ENCODE measurements around the gene DNAJB5. TPM values are rescaled to one million over a fixed set of nuclear protein-coding genes. Genes with fewer than 3 reads are reported as not detected.

The DNAJB5 gene
- total and polyA plus RNA-seq, 4 donors: 0.76 to 2.3 (median 1.8) TPM

DNA sequence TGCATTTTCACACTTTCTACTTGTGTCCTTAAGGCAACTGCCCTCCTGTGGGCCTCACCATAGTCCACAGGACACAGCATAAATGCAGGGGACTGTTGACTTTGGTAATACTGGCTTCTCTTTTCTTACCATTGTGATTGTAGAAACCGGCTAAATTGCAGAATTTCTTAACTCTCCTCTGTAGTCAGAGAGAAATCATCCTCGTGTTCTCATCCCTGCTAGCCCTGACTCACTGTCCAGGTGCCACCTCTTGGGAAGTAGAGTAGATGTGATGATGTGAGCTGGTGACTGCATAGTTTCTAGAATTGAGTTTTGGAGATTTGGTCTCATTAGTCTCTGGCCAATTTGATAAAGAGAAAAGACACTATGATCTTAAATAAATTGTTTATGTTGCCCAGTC, 26.0 kb upstream of the DNAJB5 start (continued):
- TF ChIP-seq, protein P1, sequence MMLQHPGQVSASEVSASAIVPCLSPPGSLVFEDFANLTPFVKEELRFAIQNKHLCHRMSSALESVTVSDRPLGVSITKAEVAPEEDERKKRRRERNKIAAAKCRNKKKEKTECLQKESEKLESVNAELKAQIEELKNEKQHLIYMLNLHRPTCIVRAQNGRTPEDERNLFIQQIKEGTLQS (IDR thresholded peaks at IDR 0.05): no peak
- TF ChIP-seq FOXA2 (IDR thresholded peaks at IDR 0.05) (no peak), SP1 (IDR thresholded peaks at IDR 0.05) (no peak), HNF4G (IDR thresholded peaks at IDR 0.05) (no peak)
- TF ChIP-seq, protein P2, sequence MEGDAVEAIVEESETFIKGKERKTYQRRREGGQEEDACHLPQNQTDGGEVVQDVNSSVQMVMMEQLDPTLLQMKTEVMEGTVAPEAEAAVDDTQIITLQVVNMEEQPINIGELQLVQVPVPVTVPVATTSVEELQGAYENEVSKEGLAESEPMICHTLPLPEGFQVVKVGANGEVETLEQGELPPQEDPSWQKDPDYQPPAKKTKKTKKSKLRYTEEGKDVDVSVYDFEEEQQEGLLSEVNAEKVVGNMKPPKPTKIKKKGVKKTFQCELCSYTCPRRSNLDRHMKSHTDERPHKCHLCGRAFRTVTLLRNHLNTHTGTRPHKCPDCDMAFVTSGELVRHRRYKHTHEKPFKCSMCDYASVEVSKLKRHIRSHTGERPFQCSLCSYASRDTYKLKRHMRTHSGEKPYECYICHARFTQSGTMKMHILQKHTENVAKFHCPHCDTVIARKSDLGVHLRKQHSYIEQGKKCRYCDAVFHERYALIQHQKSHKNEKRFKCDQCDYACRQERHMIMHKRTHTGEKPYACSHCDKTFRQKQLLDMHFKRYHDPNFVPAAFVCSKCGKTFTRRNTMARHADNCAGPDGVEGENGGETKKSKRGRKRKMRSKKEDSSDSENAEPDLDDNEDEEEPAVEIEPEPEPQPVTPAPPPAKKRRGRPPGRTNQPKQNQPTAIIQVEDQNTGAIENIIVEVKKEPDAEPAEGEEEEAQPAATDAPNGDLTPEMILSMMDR (IDR thresholded peaks at IDR 0.05; ENCODE audit: low read depth, low read length, missing input control): no peak

DNA sequence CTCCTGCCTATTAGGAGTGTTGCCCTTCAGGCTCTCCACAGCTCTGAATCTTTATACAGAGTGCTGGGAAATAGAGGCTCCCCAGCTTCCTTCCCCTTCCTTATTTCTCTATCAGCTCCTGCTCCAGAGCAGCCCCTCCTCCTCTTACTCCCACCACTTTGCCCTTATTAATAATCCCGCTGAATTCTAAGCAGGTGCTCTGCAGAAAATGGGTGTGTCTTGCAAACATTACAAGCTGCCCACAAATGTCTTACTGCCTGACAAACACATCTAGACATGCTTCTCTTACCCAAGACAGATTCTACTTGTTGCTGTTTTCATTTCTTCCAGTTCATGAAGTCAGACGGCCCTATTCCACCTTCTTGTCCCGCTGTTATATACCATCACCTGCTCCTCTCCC, 25.1 kb upstream of the DNAJB5 start:
- Histone ChIP-seq H3K4me3 (ENCODE audit: low read depth in 1 of 3, low read length in 3 of 3) (no peak overlapping the region), H3K9me3 (ENCODE audit: control insufficient read depth in 4 of 4, low read length in 3 of 4) (no peaks in the 10 kb centered on the region), H3K4me1 (ENCODE audit: control insufficient read depth in 4 of 4, insufficient read depth in 4 of 4, low read length in 3 of 4) (no peaks in the 10 kb centered on the region), H3K9ac (ENCODE audit: low read depth in 1 of 2, low read length in 2 of 2) (no peak overlapping the region), H3K36me3 (ENCODE audit: control insufficient read depth in 4 of 4, insufficient read depth in 3 of 4, low read depth in 1 of 4, low read length in 3 of 4) (no peaks in the 10 kb centered on the region), H3K27me3 (ENCODE audit: control insufficient read depth in 4 of 4, insufficient read depth in 4 of 4, low read length in 3 of 4) (peaks cover 0 to 3% (median 0%) of the 10 kb centered on the region in 4 donors), H3K27ac (ENCODE audit: low read depth in 1 of 2, low read length in 2 of 2) (no peak overlapping the region)
- TF ChIP-seq GABPA (IDR thresholded peaks at IDR 0.05 in 1 of 2, conservative IDR thresholded peaks at IDR 0.05 in 1 of 2) (no peak), SP1 (IDR thresholded peaks at IDR 0.05) (no peak), TAF1 (conservative IDR thresholded peaks at IDR 0.05) (no peak), YY1 (IDR thresholded peaks at IDR 0.05) (no peak), FOXA1 (IDR thresholded peaks at IDR 0.05) (no peak), HNF4G (IDR thresholded peaks at IDR 0.05) (no peak), RXRA (IDR thresholded peaks at IDR 0.05) (no peak), HNF4A (conservative IDR thresholded peaks at IDR 0.05) (no peak), FOXA2 (IDR thresholded peaks at IDR 0.05) (no peak)
- TF ChIP-seq, protein P2 (IDR thresholded peaks at IDR 0.05; ENCODE audit: low read depth, low read length, missing input control): no peak
- TF ChIP-seq, protein P1 (IDR thresholded peaks at IDR 0.05): no peak
- DNase-seq (ENCODE audit: low spot score): no peak
- 80% methylated on average over 3 of the region's 3 CpGs for WGBS

DNA sequence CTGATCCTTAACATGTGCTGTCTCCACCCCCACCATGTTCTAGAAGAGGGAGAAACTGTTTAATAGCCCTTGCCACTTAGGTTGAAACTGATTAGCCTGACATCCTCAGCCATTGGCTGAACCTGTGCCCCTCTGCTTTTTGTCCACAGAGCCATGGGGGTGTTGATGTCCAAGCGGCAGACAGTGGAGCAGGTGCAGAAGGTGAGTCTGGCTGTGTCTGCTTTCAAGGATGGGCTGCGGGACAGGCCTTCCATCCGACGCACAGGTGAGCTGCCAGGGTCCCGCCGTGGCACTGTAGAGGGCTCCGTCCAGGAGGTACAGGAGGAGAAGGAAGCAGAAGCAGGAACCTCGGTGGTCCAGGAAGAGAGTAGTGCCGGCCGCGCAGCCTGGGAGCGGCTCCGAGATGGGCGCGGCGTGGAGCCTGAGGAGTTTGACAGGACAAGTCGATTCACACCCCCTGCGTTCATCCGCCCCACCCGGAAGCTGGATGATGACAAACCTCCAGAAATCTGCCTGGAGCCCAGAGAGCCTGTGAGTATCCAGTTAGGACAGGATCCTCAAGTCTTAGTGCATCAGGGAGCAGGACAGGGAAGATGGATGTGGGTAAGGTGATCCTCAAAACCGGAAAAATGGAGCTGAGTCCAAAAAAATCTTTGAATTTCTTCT, 18.3 kb upstream of the DNAJB5 start:
- Histone ChIP-seq H3K27me3 (ENCODE audit: control insufficient read depth in 4 of 4, insufficient read depth in 4 of 4, low read length in 3 of 4) (no peaks in the 10 kb centered on the region), H3K4me1 (ENCODE audit: control insufficient read depth in 4 of 4, insufficient read depth in 4 of 4, low read length in 3 of 4) (no peaks in the 10 kb centered on the region), H3K9me3 (ENCODE audit: control insufficient read depth in 4 of 4, low read length in 3 of 4) (no peaks in the 10 kb centered on the region), H3K4me3 (ENCODE audit: low read depth in 1 of 3, low read length in 3 of 3) (no peak overlapping the region), H3K9ac (ENCODE audit: low read depth in 1 of 2, low read length in 2 of 2) (no peak overlapping the region), H3K27ac (ENCODE audit: low read depth in 1 of 2, low read length in 2 of 2) (no peak overlapping the region), H3K36me3 (ENCODE audit: control insufficient read depth in 4 of 4, insufficient read depth in 3 of 4, low read depth in 1 of 4, low read length in 3 of 4) (no peaks in the 10 kb centered on the region)
- TF ChIP-seq NR2F2 (IDR thresholded peaks at IDR 0.05): no peak
- peak; percentile 30 for DNase-seq (ENCODE audit: low spot score)
- 93% methylated on average over 21 of the region's 21 CpGs for WGBS
